ENCODE data around the gene SLC25A34.
"Not testable (repeated sequence)": the region's sequence is repeated elsewhere in the genome, so short reads cannot be mapped to it uniquely, and the experiment has no call there.

The SLC25A34 gene

DNA sequence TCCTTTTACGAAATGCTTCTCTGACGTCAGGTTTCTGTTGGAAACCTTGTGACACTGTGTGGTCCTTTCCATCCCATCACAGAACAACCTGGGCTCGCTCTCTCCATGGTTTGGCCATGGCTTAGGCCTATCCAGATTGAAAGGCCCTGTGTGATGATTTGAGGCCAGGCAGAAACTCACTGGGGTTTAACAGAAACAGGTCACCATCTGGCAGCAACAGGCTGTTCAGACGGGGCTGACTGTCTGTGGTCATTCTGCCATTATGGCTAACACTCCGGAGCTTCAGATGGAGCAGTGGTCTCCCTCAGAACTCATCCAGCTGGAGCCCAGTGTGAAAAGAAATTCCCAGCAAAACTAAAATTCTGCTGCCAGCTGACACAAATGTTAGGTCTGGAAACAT is 42.7 kb upstream of the SLC25A34 start:
- TF ChIP-seq KLF7 (tag by site-specific recombination; IDR thresholded peaks at IDR 0.05; ENCODE audit: borderline replicate concordance) (no peak), SCRT2 (tag by site-specific recombination; IDR thresholded peaks at IDR 0.05) (peak; percentile 46; the same call in 1 of the 2 replicates)
- Histone ChIP-seq H3K4me3 (ENCODE audit: low read depth, low read length) (no peak overlapping the region), H3K36me3 (ENCODE audit: control insufficient read depth in 2 of 2, insufficient read depth in 1 of 2, low read length in 2 of 2) (peaks cover 0 to 19% of the 10 kb centered on the region in 2 experiments; a peak in 1 of 3 replicates), H3K27ac (ENCODE audit: extremely low read depth, low read depth, low read length) (no peak overlapping the region), H3K4me1 (ENCODE audit: control insufficient read depth, insufficient read depth, low read length) (no peaks in the 10 kb centered on the region), H3K9me3 (ENCODE audit: control insufficient read depth, insufficient read depth, low read depth, low read length) (no peaks in the 10 kb centered on the region)
- POLR2A ChIA-PET: no interaction called here
- CTCF ChIA-PET: no interaction called here

GRCh38 chr1:15696956-15697521 is 39.0 kb upstream of the SLC25A34 start:
- no peak overlapping the region for H3K4me3 ChIP-seq (ENCODE audit: low read depth, low read length)
- H3K9me3 ChIP-seq (ENCODE audit: control insufficient read depth, insufficient read depth, low read depth, low read length): no peaks in the 10 kb centered on the region
- H3K27ac ChIP-seq (ENCODE audit: extremely low read depth, low read depth, low read length): no peak overlapping the region
- CTCF ChIA-PET: interaction anchor here (0.6 kb wide), 1 partner anchor 251 kb away, joined by 4 read pairs; no protein-coding TSS in a partner anchor
- H3K4me1 ChIP-seq (ENCODE audit: control insufficient read depth, insufficient read depth, low read length): no peaks in the 10 kb centered on the region
- peaks cover 0 to 12% of the 10 kb centered on the region in 2 experiments; a peak in 1 of 3 replicates for H3K36me3 ChIP-seq (ENCODE audit: control insufficient read depth in 2 of 2, insufficient read depth in 1 of 2, low read length in 2 of 2)
- POLR2A ChIA-PET: no interaction called here
- no peak for TF ChIP-seq SALL2 (tag by site-specific recombination; IDR thresholded peaks at IDR 0.05; ENCODE audit: borderline replicate concordance)

DNA sequence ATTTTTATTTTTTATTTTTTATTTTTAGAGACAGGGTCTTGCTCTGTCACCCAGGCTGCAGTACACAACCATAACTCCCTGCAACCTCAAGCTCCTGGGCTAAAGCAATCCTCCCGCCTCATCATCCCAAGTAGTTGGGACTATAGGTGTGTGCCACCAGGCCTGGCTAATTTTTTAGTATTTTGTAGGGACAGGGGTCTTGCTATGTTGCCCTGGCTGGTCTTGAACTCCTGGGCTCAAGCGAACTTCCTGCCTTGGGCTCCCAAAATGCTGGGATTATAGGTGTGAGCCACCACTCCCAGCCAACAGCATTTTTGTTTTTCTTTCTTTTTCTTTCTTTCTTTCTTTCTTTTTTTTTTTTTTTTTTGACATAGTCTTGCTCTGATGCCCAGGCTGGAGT is 37.9 kb upstream of the SLC25A34 start:
- Histone ChIP-seq H3K9me3 (ENCODE audit: control insufficient read depth, insufficient read depth, low read depth, low read length) (no peaks in the 10 kb centered on the region), H3K4me3 (ENCODE audit: low read depth, low read length) (no peak overlapping the region), H3K36me3 (ENCODE audit: control insufficient read depth in 2 of 2, insufficient read depth in 1 of 2, low read length in 2 of 2) (peaks cover 0 to 9% of the 10 kb centered on the region in 2 experiments; a peak in 1 of 3 replicates), H3K27ac (ENCODE audit: extremely low read depth, low read depth, low read length) (no peak overlapping the region), H3K4me1 (ENCODE audit: control insufficient read depth, insufficient read depth, low read length) (no peaks in the 10 kb centered on the region)
- TF ChIP-seq ZNF274 (IDR thresholded peaks at IDR 0.05; ENCODE audit: low read length) (no peak), ZNF274 (tag by site-specific recombination; IDR thresholded peaks at IDR 0.05; ENCODE audit: borderline replicate concordance) (no peak), ZNF121 (tag by site-specific recombination; IDR thresholded peaks at IDR 0.05) (peak; percentile 88)
- TF ChIP-seq, protein P1, sequence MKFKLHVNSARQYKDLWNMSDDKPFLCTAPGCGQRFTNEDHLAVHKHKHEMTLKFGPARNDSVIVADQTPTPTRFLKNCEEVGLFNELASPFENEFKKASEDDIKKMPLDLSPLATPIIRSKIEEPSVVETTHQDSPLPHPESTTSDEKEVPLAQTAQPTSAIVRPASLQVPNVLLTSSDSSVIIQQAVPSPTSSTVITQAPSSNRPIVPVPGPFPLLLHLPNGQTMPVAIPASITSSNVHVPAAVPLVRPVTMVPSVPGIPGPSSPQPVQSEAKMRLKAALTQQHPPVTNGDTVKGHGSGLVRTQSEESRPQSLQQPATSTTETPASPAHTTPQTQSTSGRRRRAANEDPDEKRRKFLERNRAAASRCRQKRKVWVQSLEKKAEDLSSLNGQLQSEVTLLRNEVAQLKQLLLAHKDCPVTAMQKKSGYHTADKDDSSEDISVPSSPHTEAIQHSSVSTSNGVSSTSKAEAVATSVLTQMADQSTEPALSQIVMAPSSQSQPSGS (tag by site-specific recombination; IDR thresholded peaks at IDR 0.05; ENCODE audit: low read depth): no peak
- POLR2A ChIA-PET: no interaction called here
- CTCF ChIA-PET: interaction anchor here (0.6 kb wide), 1 partner anchor 22 kb away, joined by 4 read pairs; no protein-coding TSS in a partner anchor

DNA sequence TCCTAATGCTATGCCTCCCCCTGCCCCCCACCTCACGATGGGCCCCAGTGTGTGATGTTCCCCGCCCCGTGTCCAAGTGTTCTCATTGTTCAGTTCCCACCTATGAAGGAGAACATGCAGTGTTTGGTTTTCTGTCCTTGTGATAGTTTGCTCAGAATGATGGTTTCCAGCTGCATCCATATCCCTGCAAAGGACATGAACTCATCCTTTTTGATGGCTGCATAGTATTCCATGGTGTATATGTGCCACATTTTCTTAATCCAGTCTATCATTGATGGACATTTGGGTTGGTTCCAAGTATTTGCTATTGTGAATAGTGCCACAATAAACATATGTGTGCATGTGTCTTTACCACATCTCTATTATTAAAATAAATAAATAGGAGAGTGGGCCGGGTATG is 36.7 kb upstream of the SLC25A34 start:
- TF ChIP-seq ZNF146 (tag by site-specific recombination; IDR thresholded peaks at IDR 0.05): peak; percentile 100
- TF ChIP-seq ZNF280D (tag by site-specific recombination; IDR thresholded peaks at IDR 0.05): peak; percentile 84; the same call in 1 of the 2 replicates
- TF ChIP-seq, protein P2, sequence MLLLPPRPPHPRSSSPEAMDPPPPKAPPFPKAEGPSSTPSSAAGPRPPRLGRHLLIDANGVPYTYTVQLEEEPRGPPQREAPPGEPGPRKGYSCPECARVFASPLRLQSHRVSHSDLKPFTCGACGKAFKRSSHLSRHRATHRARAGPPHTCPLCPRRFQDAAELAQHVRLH (tag by site-specific recombination; IDR thresholded peaks at IDR 0.05): peak; percentile 89
- H3K27ac ChIP-seq (ENCODE audit: extremely low read depth, low read depth, low read length); H3K4me3 ChIP-seq (ENCODE audit: low read depth, low read length); H3K36me3 ChIP-seq (ENCODE audit: control insufficient read depth in 2 of 2, insufficient read depth in 1 of 2, low read length in 2 of 2); CTCF ChIA-PET; POLR2A ChIA-PET; H3K9me3 ChIP-seq (ENCODE audit: control insufficient read depth, insufficient read depth, low read depth, low read length); H3K4me1 ChIP-seq (ENCODE audit: control insufficient read depth, insufficient read depth, low read length): not testable (repeated sequence)

Data from HEK293 (cell line).